Measurements from ENCODE around the gene BEX3. TPM values are rescaled to one million over a fixed set of nuclear protein-coding genes. Genes with fewer than 3 reads are reported as not detected.
"Not testable (repeated sequence)": the region's sequence is repeated elsewhere in the genome, so short reads cannot be mapped to it uniquely, and the experiment has no call there.

The BEX3 gene
- total and polyA plus RNA-seq, 8 donors = 1.2 to 146 (median 57.3) TPM

DNA sequence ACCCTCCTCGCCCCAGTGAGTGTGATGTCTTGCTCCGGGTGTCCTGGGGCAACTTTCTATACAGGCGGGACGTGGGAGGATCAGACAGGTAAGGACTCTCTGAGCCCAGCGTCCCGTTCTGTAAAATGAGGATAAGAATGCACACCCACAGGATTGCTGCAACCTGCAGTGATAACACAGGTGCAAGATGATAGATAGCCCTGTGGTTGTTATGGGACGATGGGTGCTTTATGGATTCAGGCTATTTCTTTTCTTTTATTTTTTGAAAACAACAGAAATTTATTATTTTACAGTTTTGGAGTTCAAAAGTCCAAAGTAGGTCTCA, 28.6 kb downstream of the BEX3 start:
- DNase-seq = no peak
- intact Hi-C loops (cut with DNase I; ENCODE audit: low total_unique reads) = no loop called here
- peaks cover 0 to 11% (median 0%) of the 10 kb centered on the region in 4 donors for H3K4me1 ChIP-seq
- 3 to 25% (median 9%) methylated on average over 3 to 7 of the region's 7 CpGs for WGBS, 5 donors
- H3K27me3 ChIP-seq = no peaks in the 10 kb centered on the region
- peak overlapping the region; percentile 34 to 52 (median 48) for H3K4me3 ChIP-seq
- H3K9me3 ChIP-seq = no peaks in the 10 kb centered on the region
- peak overlapping the region in 4 of 5 donors; percentile 42 to 58 (median 54) for H3K27ac ChIP-seq
- no peak for TF ChIP-seq POLR2A (IDR thresholded peaks at IDR 0.05)
- no peak for TF ChIP-seq POLR2AphosphoS5 (IDR thresholded peaks at IDR 0.05)
- no peak for TF ChIP-seq EP300 (IDR thresholded peaks at IDR 0.05)
- TF ChIP-seq, protein P1, sequence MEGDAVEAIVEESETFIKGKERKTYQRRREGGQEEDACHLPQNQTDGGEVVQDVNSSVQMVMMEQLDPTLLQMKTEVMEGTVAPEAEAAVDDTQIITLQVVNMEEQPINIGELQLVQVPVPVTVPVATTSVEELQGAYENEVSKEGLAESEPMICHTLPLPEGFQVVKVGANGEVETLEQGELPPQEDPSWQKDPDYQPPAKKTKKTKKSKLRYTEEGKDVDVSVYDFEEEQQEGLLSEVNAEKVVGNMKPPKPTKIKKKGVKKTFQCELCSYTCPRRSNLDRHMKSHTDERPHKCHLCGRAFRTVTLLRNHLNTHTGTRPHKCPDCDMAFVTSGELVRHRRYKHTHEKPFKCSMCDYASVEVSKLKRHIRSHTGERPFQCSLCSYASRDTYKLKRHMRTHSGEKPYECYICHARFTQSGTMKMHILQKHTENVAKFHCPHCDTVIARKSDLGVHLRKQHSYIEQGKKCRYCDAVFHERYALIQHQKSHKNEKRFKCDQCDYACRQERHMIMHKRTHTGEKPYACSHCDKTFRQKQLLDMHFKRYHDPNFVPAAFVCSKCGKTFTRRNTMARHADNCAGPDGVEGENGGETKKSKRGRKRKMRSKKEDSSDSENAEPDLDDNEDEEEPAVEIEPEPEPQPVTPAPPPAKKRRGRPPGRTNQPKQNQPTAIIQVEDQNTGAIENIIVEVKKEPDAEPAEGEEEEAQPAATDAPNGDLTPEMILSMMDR (IDR thresholded peaks at IDR 0.05) = no peak
- no peaks in the 10 kb centered on the region for H3K36me3 ChIP-seq

DNA sequence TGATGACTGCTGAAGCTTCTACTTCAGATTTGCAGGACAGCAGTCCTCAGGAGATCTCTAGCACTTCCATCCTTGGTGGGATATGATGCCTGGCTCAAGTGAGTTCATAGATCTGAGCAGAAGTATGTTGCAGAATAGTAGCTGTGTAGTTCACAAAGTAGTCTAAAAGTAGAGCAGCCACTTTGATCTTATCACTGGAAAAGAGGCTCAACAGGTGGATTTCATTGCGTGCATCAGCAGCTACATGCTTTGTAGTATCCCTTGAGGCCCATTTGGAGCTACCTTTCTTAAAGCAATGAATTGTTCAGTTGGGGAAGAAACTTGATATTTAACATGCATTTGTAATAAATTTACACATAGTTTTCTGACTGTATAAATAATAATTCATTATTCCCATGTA, 29.9 kb downstream of the BEX3 start:
- 64 to 100% (median 80%) methylated on average over 1 of the region's 1 CpG for WGBS, 5 donors
- Histone ChIP-seq H3K4me1 (peaks cover 0 to 11% (median 0%) of the 10 kb centered on the region in 4 donors), H3K27ac (no peak overlapping the region), H3K4me3 (no peak overlapping the region), H3K9me3 (no peaks in the 10 kb centered on the region), H3K36me3 (no peaks in the 10 kb centered on the region), H3K27me3 (no peaks in the 10 kb centered on the region)
- TF ChIP-seq POLR2AphosphoS5 (IDR thresholded peaks at IDR 0.05) (no peak), EP300 (IDR thresholded peaks at IDR 0.05) (no peak), POLR2A (IDR thresholded peaks at IDR 0.05) (no peak)
- TF ChIP-seq, protein P1 (IDR thresholded peaks at IDR 0.05) = no peak
- intact Hi-C loops (cut with DNase I; ENCODE audit: low total_unique reads) = no loop called here
- DNase-seq = no peak

DNA sequence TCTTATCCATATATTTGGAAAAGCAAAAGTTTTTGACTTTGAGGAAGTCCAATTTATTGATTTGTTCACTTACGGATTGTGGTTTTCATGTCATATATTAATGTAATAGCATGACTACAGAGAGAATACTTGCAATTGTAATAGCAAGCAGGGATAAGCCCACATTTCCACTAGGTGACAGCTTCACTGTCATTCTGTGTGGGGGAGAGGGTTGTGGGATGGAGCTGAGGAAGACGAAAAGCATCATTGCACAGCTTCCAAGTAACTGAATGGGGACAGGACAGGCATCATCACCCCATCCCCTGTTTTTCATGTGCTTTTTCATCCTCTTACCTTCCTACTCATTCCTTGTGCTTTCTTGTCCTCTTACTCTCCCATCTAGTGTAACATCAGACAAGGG, 31.4 kb downstream of the BEX3 start:
- WGBS, 5 donors = 83 to 97% (median 87%) methylated on average over 2 of the region's 2 CpGs
- Histone ChIP-seq H3K4me3 (no peak overlapping the region), H3K9me3 (no peaks in the 10 kb centered on the region), H3K36me3 (no peaks in the 10 kb centered on the region), H3K4me1 (peaks cover 0 to 11% (median 0%) of the 10 kb centered on the region in 4 donors), H3K27me3 (no peaks in the 10 kb centered on the region), H3K27ac (no peak overlapping the region)
- no peak for DNase-seq
- intact Hi-C loops (cut with DNase I; ENCODE audit: low total_unique reads) = no loop called here
- TF ChIP-seq, protein P1 (IDR thresholded peaks at IDR 0.05) = no peak
- TF ChIP-seq POLR2A (IDR thresholded peaks at IDR 0.05) = no peak
- TF ChIP-seq POLR2AphosphoS5 (IDR thresholded peaks at IDR 0.05) = no peak
- no peak for TF ChIP-seq EP300 (IDR thresholded peaks at IDR 0.05)

DNA sequence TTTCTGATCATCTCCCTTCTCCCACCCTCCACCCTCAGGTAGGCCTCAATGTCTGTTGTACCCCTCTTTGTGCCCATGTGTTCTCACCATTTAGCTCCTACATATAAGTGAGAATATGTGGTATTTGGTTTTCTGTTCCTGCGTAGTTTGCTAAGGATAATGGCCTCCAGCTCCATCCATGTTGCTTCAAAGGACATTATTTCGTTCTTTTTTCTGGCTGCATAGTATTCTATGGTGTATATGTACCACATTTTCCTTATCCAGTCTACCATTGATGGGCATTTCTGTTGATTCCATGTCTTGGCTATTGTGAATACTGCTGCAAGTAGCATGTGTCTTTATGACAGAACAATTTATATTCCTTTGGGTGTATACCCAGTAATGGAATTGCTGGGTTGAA, 35.4 kb downstream of the BEX3 start:
- WGBS, 5 donors = 69 to 95% (median 80%) methylated on average over 2 of the region's 2 CpGs

DNA sequence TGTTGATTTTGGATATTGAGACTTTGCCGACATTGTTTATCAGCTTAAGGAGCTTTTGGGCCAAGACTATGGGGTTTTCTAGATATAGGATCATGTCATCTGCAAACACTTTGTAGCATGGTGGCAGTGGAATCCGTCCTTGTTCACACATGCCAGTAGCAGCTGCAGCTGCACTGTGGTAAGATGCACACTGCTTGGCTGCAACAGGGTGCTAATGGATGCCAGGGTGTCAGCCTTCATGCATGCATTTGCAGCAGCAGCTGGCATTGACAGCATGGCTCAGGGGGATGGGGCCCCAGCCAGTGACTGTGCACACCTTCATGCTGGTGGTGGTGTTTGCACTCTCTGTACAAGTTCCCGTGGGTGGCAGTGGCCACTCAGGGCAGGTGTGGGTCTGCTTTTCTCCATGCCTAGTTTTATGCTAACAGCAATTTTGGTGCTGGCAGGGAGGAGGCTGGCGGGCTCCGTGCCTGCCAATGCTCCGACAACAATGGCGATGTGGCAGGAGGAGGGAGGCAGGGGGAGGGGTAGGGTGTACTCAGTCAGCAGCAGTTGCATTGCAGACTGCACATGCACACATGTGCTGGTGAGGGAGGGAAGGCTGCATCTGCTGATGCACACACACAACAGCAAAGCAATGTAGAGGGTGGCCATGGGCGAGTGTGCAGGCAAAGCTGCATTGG, 37.5 kb downstream of the BEX3 start:
- H3K27ac ChIP-seq = no peak overlapping the region
- H3K27me3 ChIP-seq = no peaks in the 10 kb centered on the region
- H3K4me1 ChIP-seq = no peaks in the 10 kb centered on the region
- TF ChIP-seq, protein P1 (IDR thresholded peaks at IDR 0.05) = no peak
- no peak for TF ChIP-seq POLR2AphosphoS5 (IDR thresholded peaks at IDR 0.05)
- TF ChIP-seq POLR2A (IDR thresholded peaks at IDR 0.05) = no peak
- TF ChIP-seq EP300 (IDR thresholded peaks at IDR 0.05) = no peak
- intact Hi-C loops (cut with DNase I; ENCODE audit: low total_unique reads) = no loop called here
- 80 to 90% (median 81%) methylated on average over 1 to 8 of the region's 8 CpGs for WGBS, 5 donors
- H3K36me3 ChIP-seq = no peaks in the 10 kb centered on the region
- DNase-seq = no peak
- H3K9me3 ChIP-seq = no peaks in the 10 kb centered on the region
- H3K4me3 ChIP-seq = no peak overlapping the region

More for the DNA sequence above, 35.4 kb downstream of the BEX3 start:
- H3K4me1 ChIP-seq; DNase-seq; H3K9me3 ChIP-seq; H3K27ac ChIP-seq; H3K27me3 ChIP-seq; intact Hi-C loops (cut with DNase I; ENCODE audit: low total_unique reads); H3K4me3 ChIP-seq; H3K36me3 ChIP-seq: not testable (repeated sequence)
